Measurements from ENCODE around the gene LRRC66.

LRRC66 gene

DNA sequence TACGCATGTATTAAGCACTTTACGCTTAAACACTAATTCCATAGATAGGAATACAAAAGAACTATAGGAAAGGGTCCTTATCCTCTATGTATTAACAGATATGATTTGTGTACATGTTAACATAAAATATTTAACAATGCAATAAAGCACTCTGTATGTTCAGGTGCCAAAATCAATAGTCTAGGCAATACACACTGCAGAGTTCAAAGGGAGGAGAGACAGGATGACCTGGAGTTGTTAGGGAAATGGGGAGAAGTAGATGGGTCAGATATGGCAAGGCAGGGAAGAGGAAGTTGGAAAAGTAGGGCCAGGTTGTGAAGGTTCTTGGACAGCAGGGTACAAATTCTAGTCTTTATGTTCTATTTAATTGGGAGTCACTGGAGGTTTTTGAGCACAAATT is 15.0 kb upstream of the LRRC66 start:
- no peak for TF ChIP-seq Cebpa-rat (IDR thresholded peaks at IDR 0.05)

DNA sequence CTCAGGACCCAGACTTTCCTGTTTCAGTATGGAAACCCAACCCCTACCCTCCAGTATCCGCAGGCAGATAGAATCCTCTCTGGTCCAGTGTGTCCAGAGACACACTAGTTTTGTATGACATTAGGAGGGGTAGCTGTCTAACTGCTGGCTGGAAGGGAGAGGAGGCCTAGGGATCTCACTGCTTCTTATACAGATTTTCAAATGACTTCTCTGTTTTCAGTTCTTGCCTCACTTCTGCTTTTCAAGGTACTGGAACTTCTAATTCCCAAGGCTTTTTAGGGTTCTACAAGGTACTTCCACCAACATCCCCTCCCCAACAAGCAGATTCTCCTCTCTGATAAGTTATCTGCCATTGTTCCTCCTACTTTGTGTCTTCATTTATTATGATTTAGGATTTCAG is 11.8 kb upstream of the LRRC66 start:
- Histone ChIP-seq H3K9me3 (replicated peaks in 1 of 11) (no peaks in the 10 kb centered on the region), H4K20me1 (peaks cover 0 to 8% (median 0%) of the 10 kb centered on the region in 11 experiments; a peak in 4 of 22 replicates), H3K4me3 (no peak overlapping the region), H3K4me1 (peaks cover 14 to 31% (median 16%) of the 10 kb centered on the region in 10 experiments), H3K4me2 (peak overlapping the region in 4 of 11 experiments; percentile 12 to 62 (median 26); a peak in 6 of 22 replicates), H3K9ac (no peak overlapping the region), H3K36me3 (peaks cover 21 to 59% (median 38%) of the 10 kb centered on the region in 11 experiments), H3K27ac (no peak overlapping the region), H3K27me3 (no peaks in the 10 kb centered on the region)
- TF ChIP-seq Cebpa-rat (IDR thresholded peaks at IDR 0.05): no peak

More for the DNA sequence above, 15.0 kb upstream of the LRRC66 start:
- Histone ChIP-seq H3K4me2 (peak overlapping the region in 4 of 11 experiments; percentile 75 to 86 (median 80); a peak in 2 of 22 replicates), H4K20me1 (peaks cover 0 to 8% (median 0%) of the 10 kb centered on the region in 11 experiments; a peak in 4 of 22 replicates), H3K4me1 (peaks cover 20 to 36% (median 27%) of the 10 kb centered on the region in 10 experiments), H3K27me3 (no peaks in the 10 kb centered on the region), H3K36me3 (peaks cover 0 to 34% (median 15%) of the 10 kb centered on the region in 11 experiments; a peak in 15 of 22 replicates), H3K27ac (no peak overlapping the region), H3K9ac (no peak overlapping the region), H3K9me3 (replicated peaks in 1 of 11) (no peaks in the 10 kb centered on the region), H3K4me3 (no peak overlapping the region)

DNA sequence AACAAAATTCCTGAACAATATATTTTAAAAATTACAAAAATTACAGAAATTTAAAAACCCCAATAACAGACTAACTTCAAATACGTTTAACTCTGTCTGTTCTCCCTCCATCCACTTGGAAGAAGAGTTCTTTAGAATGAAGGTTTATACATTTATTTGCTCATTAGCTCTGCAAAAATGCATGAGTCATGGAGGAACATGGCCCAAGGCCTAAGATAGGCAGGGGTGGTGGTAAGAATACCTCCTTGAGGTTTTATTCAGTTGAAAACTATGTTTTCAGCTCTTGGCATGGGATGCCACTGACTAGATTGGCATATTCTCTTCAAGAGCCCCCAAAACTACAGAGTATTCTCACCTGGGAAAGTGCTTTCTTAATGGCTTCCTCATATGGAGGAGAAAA is 8.8 kb upstream of the LRRC66 start:
- no peak overlapping the region for H3K27ac ChIP-seq
- no peaks in the 10 kb centered on the region for H3K27me3 ChIP-seq
- H4K20me1 ChIP-seq: peaks cover 0 to 8% (median 0%) of the 10 kb centered on the region in 11 experiments; a peak in 4 of 22 replicates
- H3K9ac ChIP-seq: no peak overlapping the region
- no peak for TF ChIP-seq Cebpa-rat (IDR thresholded peaks at IDR 0.05)
- no peak overlapping the region for H3K4me3 ChIP-seq
- H3K4me1 ChIP-seq: peaks cover 0 to 15% (median 2%) of the 10 kb centered on the region in 10 experiments; a peak in 9 of 20 replicates
- H3K4me2 ChIP-seq: no peak overlapping the region
- H3K36me3 ChIP-seq: peaks cover 29 to 77% (median 57%) of the 10 kb centered on the region in 11 experiments
- no peaks in the 10 kb centered on the region for H3K9me3 ChIP-seq (replicated peaks in 1 of 11)

DNA sequence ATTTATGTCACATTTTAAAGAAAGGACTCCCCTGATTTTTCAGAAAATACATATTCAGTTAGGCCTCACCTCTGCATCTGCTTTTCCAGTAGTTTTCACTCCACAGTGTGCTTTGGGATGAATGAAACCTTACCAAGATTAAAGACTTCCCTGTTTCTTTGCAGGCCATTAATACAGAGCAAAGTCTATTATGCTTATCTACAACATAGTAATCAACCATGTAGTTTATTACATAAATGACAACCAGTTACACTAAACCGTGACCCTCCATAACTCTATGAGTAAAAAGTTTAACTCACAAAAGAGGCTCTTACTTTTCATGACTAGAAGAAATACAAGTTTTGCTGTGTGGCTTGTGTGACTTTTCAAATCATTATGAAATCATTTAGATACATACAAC is 2.3 kb downstream of the LRRC66 start:
- H3K27me3 ChIP-seq: no peaks in the 10 kb centered on the region
- H3K36me3 ChIP-seq: peaks cover 6 to 21% (median 11%) of the 10 kb centered on the region in 11 experiments; a peak in 21 of 22 replicates
- H3K27ac ChIP-seq: no peak overlapping the region
- H3K4me3 ChIP-seq: no peak overlapping the region
- H3K9me3 ChIP-seq (replicated peaks in 1 of 11): no peaks in the 10 kb centered on the region
- no peaks in the 10 kb centered on the region for H4K20me1 ChIP-seq
- TF ChIP-seq Cebpa-rat (IDR thresholded peaks at IDR 0.05): no peak
- H3K9ac ChIP-seq: no peak overlapping the region
- no peak overlapping the region for H3K4me2 ChIP-seq
- H3K4me1 ChIP-seq: peaks cover 10 to 34% (median 14%) of the 10 kb centered on the region in 10 experiments; a peak in 19 of 20 replicates

DNA sequence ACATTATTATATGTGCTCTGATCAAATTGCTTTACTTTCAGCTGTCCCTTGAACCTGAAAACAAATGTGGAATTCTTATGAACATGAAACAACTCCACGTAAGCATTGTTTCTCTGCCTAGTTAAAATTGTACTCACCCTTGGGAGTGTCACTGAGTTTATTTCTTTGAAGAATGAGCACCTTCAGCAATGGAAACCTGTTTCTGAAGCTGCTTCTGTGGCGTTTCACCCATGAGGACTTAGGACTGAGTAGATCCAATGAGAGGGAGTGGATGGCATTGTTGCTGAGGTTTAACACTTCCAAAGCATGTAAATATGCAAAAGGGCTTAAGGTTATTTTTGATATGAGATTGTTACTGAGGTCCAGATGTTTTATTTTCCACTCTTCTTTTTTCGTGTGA is 3.2 kb downstream of the LRRC66 start:
- H3K9ac ChIP-seq: no peak overlapping the region
- H3K36me3 ChIP-seq: peaks cover 0 to 13% (median 3%) of the 10 kb centered on the region in 11 experiments; a peak in 9 of 22 replicates
- no peak for TF ChIP-seq Cebpa-rat (IDR thresholded peaks at IDR 0.05)
- H3K9me3 ChIP-seq (replicated peaks in 1 of 11): no peaks in the 10 kb centered on the region
- H4K20me1 ChIP-seq: no peaks in the 10 kb centered on the region
- H3K27ac ChIP-seq: no peak overlapping the region
- peaks cover 10 to 34% (median 14%) of the 10 kb centered on the region in 10 experiments; a peak in 19 of 20 replicates for H3K4me1 ChIP-seq
- no peak overlapping the region for H3K4me3 ChIP-seq
- no peaks in the 10 kb centered on the region for H3K27me3 ChIP-seq
- H3K4me2 ChIP-seq: no peak overlapping the region

DNA sequence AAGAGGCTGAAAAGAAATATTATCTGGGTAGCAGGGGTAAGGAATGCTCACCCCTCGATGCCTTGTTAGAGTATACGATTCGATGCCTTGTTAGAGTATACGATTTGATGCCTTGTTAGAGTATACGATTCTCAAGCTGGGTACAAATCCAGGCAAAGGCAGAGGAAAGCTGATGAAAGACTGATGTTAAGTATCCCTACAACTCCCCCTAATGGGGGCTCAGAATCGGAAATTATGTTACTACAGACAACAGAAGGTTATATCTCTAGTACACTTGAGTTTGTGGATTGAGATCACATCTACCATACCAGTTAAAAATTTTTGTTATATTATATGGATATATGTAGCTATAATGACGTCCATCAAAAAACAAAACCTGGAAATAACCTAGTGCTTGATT is 4.8 kb downstream of the LRRC66 start:
- Histone ChIP-seq H3K4me3 (no peak overlapping the region), H3K9me3 (replicated peaks in 1 of 11) (no peaks in the 10 kb centered on the region), H3K27ac (peak overlapping the region in 8 of 11 experiments; percentile 23 to 60 (median 51); a peak in 14 of 22 replicates), H3K27me3 (no peaks in the 10 kb centered on the region), H3K4me2 (peak overlapping the region; percentile 3 to 65 (median 47); a peak in 19 of 22 replicates), H3K9ac (peak overlapping the region in 4 of 11 experiments; percentile 3 to 42 (median 16); a peak in 4 of 22 replicates), H3K4me1 (peaks cover 10 to 29% (median 14%) of the 10 kb centered on the region in 10 experiments; a peak in 19 of 20 replicates), H3K36me3 (peaks cover 0 to 9% (median 3%) of the 10 kb centered on the region in 11 experiments; a peak in 6 of 22 replicates), H4K20me1 (no peaks in the 10 kb centered on the region)
- TF ChIP-seq Cebpa-rat (IDR thresholded peaks at IDR 0.05): no peak

DNA sequence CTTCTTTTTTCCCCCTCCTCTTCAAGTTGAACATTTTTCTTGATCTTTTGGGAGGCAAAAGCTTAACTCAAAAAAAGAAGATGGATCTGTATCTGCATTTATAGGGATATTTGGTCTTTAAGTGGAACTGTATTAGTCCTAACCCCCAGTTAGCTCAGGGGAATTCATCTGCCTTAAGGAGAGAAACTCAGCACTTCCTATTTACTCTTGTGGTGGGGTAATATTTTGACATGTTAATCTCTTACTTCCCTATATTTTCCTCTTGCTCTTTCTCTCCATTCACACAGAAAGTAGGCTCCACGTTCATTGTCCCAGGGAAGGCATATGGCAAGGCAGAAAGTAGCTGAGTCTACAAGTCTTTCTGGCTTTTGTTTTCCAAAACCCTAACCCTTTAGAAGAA is 5.3 kb downstream of the LRRC66 start:
- peak overlapping the region; percentile 3 to 65 (median 47); a peak in 20 of 22 replicates for H3K4me2 ChIP-seq
- no peaks in the 10 kb centered on the region for H4K20me1 ChIP-seq
- H3K27me3 ChIP-seq: no peaks in the 10 kb centered on the region
- peaks cover 10 to 25% (median 12%) of the 10 kb centered on the region in 10 experiments; a peak in 18 of 20 replicates for H3K4me1 ChIP-seq
- H3K27ac ChIP-seq: peak overlapping the region in 8 of 11 experiments; percentile 23 to 60 (median 51); a peak in 14 of 22 replicates
- H3K4me3 ChIP-seq: no peak overlapping the region
- no peak for TF ChIP-seq Cebpa-rat (IDR thresholded peaks at IDR 0.05)
- H3K9ac ChIP-seq: peak overlapping the region in 4 of 11 experiments; percentile 3 to 42 (median 16); a peak in 4 of 22 replicates
- no peaks in the 10 kb centered on the region for H3K9me3 ChIP-seq (replicated peaks in 1 of 11)
- H3K36me3 ChIP-seq: peaks cover 0 to 8% (median 0%) of the 10 kb centered on the region in 11 experiments; a peak in 4 of 22 replicates

DNA sequence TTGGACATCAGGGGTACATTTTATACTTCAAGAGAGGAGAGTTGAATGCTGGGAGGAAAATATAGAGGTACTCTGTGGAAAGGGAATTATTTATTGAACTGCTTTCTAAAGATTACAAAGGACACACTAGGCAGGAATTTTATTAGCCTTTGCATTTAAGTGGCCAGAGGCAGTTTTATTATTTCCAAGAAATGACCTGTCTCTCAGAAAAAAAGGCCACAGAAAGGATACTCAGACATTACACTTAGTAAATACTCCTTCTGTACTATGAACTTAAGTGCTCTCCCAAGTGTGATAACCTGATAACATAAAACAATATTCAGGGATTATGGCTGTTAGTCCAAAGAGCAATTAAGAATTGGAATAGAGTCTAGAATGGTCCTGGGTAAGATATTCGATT is 7.5 kb downstream of the LRRC66 start:
- Histone ChIP-seq H3K4me2 (no peak overlapping the region), H3K9me3 (replicated peaks in 1 of 11) (no peaks in the 10 kb centered on the region), H4K20me1 (no peaks in the 10 kb centered on the region), H3K36me3 (peaks cover 0 to 8% (median 0%) of the 10 kb centered on the region in 11 experiments; a peak in 3 of 22 replicates), H3K27me3 (no peaks in the 10 kb centered on the region), H3K9ac (no peak overlapping the region), H3K4me1 (peaks cover 10 to 15% (median 12%) of the 10 kb centered on the region in 10 experiments; a peak in 18 of 20 replicates), H3K27ac (no peak overlapping the region), H3K4me3 (no peak overlapping the region)
- no peak for TF ChIP-seq Cebpa-rat (IDR thresholded peaks at IDR 0.05)

DNA sequence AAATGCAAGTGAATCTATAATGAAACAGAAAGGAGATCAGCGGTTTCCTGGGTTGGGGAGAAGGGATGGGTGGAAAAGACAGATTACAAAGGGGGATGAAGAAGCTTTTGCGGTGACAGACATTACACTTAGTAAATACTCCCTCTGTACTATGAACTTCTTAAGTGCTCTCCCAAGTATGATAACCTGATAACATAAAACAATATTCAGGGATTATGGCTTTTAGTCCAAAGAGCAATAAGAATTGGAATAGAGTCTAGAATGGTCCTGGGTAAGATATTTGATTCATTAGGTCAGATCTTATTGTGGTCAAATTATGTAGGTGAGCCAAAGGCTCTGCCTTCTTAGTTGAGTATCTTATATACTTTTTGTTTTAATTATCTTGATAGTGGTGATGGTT is 9.2 kb downstream of the LRRC66 start:
- Histone ChIP-seq H3K9ac (no peak overlapping the region), H3K9me3 (replicated peaks in 1 of 11) (no peaks in the 10 kb centered on the region), H3K27ac (no peak overlapping the region), H3K4me2 (no peak overlapping the region), H3K27me3 (no peaks in the 10 kb centered on the region), H3K36me3 (peaks cover 0 to 8% (median 0%) of the 10 kb centered on the region in 11 experiments; a peak in 3 of 22 replicates), H3K4me1 (peaks cover 10 to 15% (median 12%) of the 10 kb centered on the region in 10 experiments; a peak in 18 of 20 replicates), H3K4me3 (no peak overlapping the region), H4K20me1 (no peaks in the 10 kb centered on the region)
- TF ChIP-seq Cebpa-rat (IDR thresholded peaks at IDR 0.05): no peak
